GM18507 (cell line): ENCODE measurements around the gene TMEM225B.
"Not testable (repeated sequence)": the region's sequence is repeated elsewhere in the genome, so short reads cannot be mapped to it uniquely, and the experiment has no call there.

Source experiments
- DNase-seq: peaks from one replicate; pipeline ENCODE4 v3.0.0; 2011; ENCODE audit warnings: low read depth; ENCODE audit not compliant: insufficient read length; ENCODE audit errors: extremely low spot score
- FAIRE-seq: peaks from 2 replicates; lab custom pipeline; 2011; peaks lifted over from hg19 to GRCh38; lab: Jason Lieb, UNC

TMEM225B gene, protein sequence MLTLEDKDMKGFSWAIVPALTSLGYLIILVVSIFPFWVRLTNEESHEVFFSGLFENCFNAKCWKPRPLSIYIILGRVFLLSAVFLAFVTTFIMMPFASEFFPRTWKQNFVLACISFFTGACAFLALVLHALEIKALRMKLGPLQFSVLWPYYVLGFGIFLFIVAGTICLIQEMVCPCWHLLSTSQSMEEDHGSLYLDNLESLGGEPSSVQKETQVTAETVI

DNA sequence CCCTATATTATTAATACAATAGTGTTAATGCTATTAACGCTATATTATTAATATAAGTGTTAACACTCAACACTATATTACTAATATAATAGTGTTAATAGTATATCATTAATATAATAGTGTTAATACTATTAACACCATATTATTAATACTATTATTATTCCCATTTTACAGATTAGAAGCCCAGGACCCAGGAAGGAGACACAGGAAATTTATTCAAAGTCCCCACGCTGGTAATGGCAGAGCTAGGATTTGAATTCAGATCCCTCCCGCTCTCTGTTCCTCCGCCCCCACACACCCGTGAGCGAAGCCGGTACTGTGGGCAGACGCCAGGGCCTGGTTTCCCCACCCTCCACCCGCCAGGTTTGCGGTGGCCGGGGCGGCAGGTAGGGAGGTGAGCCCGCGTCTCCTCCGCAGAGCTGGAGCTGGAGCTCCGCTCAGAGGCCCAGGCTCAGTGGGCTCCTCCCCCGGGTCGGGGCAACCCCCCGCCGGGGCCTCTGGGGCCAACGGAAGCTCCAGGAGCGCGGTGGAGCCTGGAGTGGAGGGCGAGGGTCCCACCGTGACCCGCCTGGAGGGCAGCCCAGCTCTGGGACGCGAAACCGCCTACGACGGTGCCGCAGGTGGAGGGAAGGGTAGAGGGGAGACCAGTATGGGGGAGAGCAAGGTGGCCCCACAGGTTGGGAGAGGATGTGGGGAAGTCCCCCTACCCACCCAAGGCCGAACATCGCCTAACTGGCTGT, at the start of gene TMEM225B:
Gene TMEM225B, plus strand, starts transcription at position 506 of the 740 bp plus-strand sequence. CDS start 6,122 bp downstream, outside the sequence.
- FAIRE-seq (no peak), DNase-seq (no peak)

DNA sequence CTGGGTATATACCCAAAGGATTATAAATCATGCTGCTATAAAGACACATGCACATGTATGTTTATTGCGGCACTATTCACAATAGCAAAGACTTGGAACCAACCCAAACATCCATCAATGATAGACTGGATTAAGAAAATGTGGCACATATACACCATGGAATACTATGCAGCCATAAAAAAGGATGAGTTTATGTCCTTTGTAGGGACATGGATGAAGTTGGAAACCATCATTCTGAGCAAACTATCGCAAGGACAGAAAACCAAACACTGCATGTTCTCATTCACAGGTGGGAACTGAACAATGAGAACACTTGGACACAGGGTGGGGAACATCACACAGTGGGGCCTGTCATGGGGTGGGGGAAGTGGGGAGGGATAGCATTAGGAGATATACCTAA, 48.5 kb upstream of the TMEM225B start:
- not testable (repeated sequence) for FAIRE-seq

DNA sequence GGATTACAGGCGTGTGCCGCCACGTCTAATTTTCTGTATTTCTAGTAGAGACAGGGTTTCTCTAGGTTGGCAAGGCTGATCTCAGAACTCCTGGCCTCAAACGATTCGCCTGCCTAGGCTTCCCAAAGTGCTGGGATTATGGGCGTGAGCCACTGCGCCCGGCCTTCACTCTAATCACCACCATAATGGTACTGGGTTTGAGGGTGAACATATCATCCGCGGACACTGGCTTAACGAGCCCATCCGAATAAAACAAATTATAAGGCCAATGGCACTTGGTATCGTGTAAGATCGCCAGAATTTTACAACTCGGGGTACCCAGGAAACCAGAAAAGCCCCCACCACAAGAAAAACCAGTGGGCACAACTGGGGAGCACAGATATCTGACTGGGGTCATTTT, 46.7 kb upstream of the TMEM225B start:
- no peak for DNase-seq
- FAIRE-seq, result no peak

More for the DNA sequence above, 48.5 kb upstream of the TMEM225B start:
- DNase-seq, result not testable (repeated sequence)

DNA sequence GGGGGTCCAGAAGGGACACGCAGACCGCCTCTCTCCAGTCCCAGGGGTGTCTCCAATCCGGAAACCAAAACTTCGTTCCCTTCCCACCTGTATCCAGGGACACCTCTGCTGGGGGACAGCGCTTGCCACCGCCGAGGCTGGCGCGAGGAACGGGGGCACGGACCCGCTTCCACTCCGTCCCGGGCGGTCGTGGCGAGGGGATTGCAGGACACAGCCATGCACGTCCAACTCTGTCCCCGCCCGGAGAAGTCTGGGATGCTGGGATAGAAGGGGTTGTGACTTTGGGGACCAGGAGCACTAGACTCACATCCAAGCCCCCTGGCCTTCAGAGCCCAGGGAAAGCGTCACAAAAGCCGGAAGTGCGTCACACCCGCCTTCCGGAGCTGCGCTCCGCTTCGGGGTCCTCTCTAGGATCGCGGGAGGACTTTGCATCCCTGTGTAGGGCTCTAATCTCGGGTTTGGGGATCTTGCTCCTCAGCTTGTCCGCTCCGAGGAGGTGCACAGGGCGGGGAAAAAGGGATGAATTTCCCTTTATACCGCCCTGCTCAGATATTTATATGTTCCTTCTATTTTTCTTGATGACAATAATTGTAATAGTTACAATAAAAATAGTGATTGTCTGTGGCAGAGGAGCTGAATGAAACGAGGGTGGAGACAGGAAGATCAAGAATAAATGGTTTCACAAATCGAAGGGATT, 46.2 kb upstream of the TMEM225B start, which contains the start of gene FAM200A:
Gene FAM200A, minus strand, starts transcription at position 348 of the 697 bp plus-strand sequence. CDS start 3,707 bp downstream, outside the sequence.
- DNase-seq (peak; percentile 94), FAIRE-seq (peak; percentile 98)

DNA sequence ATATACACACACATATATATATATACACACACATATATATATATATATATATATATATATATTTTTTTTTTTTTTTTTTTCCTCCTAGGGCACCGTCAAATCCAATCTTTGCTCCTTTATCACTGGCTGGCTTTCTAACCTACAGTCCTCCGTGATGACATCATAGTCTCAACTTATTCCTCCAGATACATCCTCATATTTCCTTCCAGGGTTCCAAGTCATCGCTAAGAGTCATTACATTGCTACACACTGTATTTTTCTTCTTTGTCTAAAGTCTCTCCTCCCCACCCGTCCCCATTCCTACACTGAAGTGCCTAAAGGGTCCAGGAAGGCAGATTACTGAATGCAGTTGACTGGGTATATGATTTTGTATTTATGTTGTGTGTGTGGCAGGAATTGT, 45.0 kb upstream of the TMEM225B start:
- DNase-seq (no peak), FAIRE-seq (no peak)

DNA sequence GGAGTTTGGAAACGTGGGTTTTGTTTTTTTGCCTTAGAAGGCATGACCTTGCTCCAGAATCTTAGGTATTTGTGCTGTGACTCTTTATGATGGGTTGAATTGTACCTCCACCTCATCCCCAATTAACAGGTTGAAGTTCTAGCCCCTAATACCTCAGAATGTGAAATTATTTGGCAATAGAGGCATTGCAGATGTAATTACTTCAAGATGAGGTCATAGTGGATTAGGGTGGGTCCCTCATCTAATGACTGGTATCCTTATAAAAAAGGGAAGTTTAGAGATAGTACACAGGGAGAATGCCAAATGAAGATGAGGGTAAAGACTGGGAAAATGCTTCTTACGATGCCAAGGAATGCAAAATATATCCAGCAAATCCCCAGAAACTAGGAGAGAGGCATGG, 43.1 kb upstream of the TMEM225B start:
- no peak for DNase-seq
- FAIRE-seq, result no peak

DNA sequence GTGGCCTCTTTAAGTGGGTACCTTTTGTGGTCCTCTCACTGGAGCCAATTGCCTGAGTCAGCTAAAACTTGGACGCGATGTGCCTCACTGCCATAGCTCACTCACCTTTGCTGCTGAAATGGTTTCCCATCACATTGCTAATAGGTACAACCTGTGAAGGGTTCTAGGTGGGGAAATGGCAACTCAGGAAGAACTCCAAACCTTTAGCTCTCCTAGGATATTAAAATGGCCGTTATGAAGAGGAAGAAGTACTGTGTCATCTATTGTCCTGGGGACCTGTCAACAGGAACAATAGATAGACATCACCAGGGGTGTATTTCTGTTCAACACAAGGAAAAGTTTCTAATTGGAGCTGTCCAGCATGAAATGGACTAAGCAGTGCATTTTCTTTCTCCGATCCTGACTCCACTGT, 40.9 kb upstream of the TMEM225B start:
- no peak for FAIRE-seq
- no peak for DNase-seq

DNA sequence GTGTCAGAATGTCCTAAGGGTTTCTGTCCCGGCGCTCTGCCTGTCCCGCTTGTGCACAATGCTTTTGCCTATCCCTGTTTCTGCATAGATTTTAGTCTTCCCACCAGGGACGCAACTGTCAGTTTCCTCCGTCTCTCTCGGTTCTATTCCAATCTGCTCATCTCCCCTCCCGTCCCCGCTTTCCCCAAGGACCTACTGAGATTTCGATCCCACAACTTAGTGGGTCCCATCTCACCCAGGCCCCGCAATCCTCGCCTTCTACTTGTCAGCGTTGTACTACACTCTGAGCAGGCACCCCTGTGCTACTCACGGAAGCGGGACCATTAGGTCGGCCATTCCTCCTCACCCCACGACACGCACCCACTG, 40.1 kb upstream of the TMEM225B start:
- FAIRE-seq (no peak), DNase-seq (no peak)

DNA sequence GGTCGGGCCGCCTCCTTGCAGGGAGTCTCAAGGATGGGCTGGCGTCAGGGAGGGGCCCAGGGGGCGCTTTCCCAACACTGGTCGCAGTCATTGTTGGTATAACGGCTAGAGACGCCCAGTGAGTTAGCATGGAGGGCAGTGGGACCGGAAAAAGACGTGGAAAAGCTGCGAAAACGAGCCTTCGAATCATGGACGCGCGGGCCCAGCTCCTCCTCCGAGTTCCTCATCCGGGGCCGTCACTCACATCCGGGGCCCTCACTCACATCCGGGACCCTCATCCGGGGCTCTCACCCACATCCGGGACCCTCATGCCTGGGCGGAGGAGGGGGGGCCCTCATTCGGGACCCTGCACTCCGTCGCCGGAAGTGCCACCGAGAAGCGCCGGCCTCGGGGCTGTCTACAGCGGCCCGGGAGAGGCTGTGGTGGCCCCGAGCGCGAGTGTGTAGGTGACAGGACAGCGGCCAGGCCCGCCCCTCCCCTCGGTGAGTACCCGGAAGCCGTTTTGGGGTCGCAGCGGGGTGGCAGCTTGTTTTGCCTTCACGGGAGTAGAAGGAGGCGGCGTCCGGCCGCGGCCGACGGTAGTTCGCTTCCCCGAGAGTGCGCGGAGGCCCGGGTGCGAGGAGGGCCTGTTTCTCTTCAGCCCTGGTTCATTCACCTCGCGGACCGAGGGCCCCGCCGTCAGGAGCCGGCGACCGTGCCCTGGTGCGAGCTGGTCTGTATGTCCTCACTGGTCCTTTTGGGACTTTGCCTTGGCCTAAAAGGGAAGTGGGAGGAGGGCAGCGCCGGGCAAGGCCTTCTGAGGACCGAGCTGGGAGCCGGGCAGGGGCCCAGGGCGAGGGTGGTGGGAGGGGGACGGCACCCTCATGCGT, 39.5 kb upstream of the TMEM225B start, which contains the start of gene ZNF655:
Gene ZNF655, plus strand, starts transcription at position 337 of the 869 bp plus-strand sequence. CDS start 1,918 bp downstream, outside the sequence.
- peak; percentile 82 for FAIRE-seq

GRCh38 chr7:99559175-99559915, 38.7 kb upstream of the TMEM225B start:
- FAIRE-seq (no peak), DNase-seq (no peak)

More for the DNA sequence above, 39.5 kb upstream of the TMEM225B start, which contains the start of gene ZNF655:
- peak; percentile 87 for DNase-seq

GRCh38 chr7:99560834-99561736, 37.0 kb upstream of the TMEM225B start:
- DNase-seq, result no peak
- FAIRE-seq, result no peak

- DNase-seq (no peak), FAIRE-seq (no peak)
Observed at GRCh38 chr7:99561737-99562051, 36.4 kb upstream of the TMEM225B start.

GRCh38 chr7:99562114-99562784, 35.8 kb upstream of the TMEM225B start:
- FAIRE-seq (no peak), DNase-seq (no peak)

- FAIRE-seq (no peak), DNase-seq (no peak)
Observed at GRCh38 chr7:99562832-99563231, 35.2 kb upstream of the TMEM225B start.

GRCh38 chr7:99563650-99564049, 34.4 kb upstream of the TMEM225B start:
- no peak for DNase-seq
- FAIRE-seq, result no peak

- not testable (repeated sequence) for DNase-seq, FAIRE-seq
Observed at GRCh38 chr7:99568770-99569169, 29.3 kb upstream of the TMEM225B start.

DNA sequence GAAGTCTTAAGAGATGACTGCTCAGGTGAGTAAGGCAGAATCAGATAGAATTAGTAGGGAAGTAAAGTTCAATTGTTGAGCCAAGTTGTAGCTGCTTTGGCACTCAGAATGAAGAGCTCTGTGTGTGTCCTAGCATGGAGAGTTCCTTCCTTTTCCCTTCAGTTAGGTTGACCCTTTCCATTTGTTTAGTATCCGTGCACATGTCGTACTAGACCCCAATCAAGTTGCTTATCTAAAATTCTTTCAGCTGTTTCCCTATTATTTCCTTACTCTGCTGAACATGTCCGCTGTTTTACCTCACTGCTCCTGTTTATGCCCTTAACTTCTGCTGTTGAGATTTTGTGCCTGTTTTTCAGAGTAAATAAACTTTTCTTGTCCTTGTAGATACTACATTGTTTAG, 26.3 kb upstream of the TMEM225B start:
- FAIRE-seq, result no peak
- DNase-seq, result no peak
